DND-41 (cell line): ENCODE measurements around the gene MEGF11.
"Not testable (repeated sequence)": the region's sequence is repeated elsewhere in the genome, so short reads cannot be mapped to it uniquely, and the experiment has no call there.

Source experiments
- EZH2 ChIP-seq: IDR thresholded peaks from 3 replicates; pipeline ENCODE4 v1.6.1; 2012; ENCODE audit warnings: borderline replicate concordance, low read depth, mild to moderate bottlenecking, moderate library complexity, low read length, inconsistent platforms; ENCODE audit not compliant: severe bottlenecking
- TF ChIP-seq, protein P1 (sequence below): IDR thresholded peaks from 2 replicates; pipeline ENCODE4 v1.5.1; 2012; ENCODE audit warnings: borderline replicate concordance, low read length, moderate library complexity, mild to moderate bottlenecking; ENCODE audit not compliant: poor library complexity, severe bottlenecking; ENCODE audit errors: extremely low read depth

DNA sequence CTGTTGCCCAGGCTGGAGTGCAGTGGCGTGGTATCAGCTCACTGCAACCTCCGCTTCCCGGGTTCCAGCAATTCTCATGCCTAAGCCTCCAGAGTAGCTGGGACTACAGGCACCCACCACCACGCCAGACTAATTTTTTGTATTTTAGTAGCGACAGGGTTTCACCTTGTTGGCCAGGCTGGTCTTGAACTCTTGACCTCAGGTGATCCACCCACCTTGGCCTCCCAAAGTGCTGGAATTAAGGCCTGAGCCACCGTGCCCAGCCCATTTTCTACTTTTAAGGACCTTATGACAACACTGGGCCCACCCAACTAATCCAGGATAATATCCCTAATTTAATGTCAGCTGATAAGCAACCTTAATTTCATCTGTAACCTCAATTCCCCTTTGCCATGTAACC lies 385.6 kb downstream of the MEGF11 start:
- TF ChIP-seq, protein P1, sequence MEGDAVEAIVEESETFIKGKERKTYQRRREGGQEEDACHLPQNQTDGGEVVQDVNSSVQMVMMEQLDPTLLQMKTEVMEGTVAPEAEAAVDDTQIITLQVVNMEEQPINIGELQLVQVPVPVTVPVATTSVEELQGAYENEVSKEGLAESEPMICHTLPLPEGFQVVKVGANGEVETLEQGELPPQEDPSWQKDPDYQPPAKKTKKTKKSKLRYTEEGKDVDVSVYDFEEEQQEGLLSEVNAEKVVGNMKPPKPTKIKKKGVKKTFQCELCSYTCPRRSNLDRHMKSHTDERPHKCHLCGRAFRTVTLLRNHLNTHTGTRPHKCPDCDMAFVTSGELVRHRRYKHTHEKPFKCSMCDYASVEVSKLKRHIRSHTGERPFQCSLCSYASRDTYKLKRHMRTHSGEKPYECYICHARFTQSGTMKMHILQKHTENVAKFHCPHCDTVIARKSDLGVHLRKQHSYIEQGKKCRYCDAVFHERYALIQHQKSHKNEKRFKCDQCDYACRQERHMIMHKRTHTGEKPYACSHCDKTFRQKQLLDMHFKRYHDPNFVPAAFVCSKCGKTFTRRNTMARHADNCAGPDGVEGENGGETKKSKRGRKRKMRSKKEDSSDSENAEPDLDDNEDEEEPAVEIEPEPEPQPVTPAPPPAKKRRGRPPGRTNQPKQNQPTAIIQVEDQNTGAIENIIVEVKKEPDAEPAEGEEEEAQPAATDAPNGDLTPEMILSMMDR = not testable (repeated sequence)
- TF ChIP-seq EZH2 = not testable (repeated sequence)
